ENCODE results near the gene OSTF1. TPM values are rescaled to one million over a fixed set of nuclear protein-coding genes. Genes with fewer than 3 reads are reported as not detected.

Gene OSTF1
- total RNA-seq, 2 donors from 2014 or later = 71.9 to 109 TPM

- Mint-ChIP-seq H3K27me3 (ENCODE audit: low read depth) (no peaks in the 10 kb centered on the region), H3K4me1 (ENCODE audit: low read depth) (peaks cover 12% of the 10 kb centered on the region), H3K27ac (no peak overlapping the region), H3K4me3 (no peak overlapping the region), H3K36me3 (ENCODE audit: insufficient read depth in 2 of 2) (peaks cover 1 to 4% of the 10 kb centered on the region in 2 donors), H3K9me3 (no peaks in the 10 kb centered on the region)
- DNase-seq = no peak
- no peak for ATAC-seq (replicated peaks in 1 of 2)
These were observed 22.8 kb upstream of the OSTF1 start for GRCh38 chr9:75065510-75065909.

DNA sequence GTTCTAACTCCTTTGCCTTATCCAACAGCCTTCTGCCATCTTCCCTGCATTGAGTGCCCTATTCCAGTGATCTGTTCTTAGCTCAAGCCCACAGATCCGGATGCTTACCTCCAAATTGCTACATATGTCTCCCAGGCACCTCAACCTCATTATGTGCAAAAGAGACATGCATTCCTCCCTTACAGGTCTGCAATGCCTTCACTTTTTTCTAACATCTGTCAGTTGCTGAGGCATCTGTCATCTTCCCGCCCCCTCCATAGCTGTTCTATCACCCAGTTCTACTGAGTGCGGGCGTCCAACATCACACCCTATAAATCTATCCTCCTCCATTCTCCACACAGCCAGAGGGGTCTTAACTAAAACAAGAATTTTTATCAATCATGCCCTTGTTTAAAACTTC lies 20.4 kb upstream of the OSTF1 start:
- no peak for DNase-seq
- Mint-ChIP-seq H3K27ac (no peak overlapping the region), H3K4me1 (ENCODE audit: low read depth) (peaks cover 29% of the 10 kb centered on the region), H3K27me3 (ENCODE audit: low read depth) (no peaks in the 10 kb centered on the region), H3K9me3 (no peaks in the 10 kb centered on the region), H3K36me3 (ENCODE audit: insufficient read depth in 2 of 2) (peaks cover 3 to 7% of the 10 kb centered on the region in 2 donors), H3K4me3 (no peak overlapping the region)
- no peak for ATAC-seq (replicated peaks in 1 of 2)

DNA sequence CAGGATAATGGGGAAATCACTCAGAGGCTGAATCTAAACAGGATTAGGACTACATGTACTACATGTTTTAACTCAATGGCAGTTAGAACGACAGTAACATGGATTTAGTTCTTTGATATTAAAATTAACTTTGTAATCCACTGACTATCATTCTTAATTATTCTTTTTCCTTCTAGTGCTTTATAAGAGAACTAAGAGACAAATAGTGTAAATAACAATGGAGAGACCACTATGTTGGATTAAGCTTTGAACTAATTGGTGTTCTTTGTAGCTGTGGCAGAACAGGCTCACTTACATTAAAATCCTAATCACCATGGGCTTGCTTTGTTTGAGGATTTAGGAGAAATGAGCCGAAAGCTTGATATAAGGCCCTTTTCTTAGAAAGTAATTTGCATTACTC lies 19.1 kb upstream of the OSTF1 start:
- Mint-ChIP-seq H3K4me3 (no peak overlapping the region), H3K36me3 (ENCODE audit: insufficient read depth in 2 of 2) (peaks cover 4 to 7% of the 10 kb centered on the region in 2 donors), H3K4me1 (ENCODE audit: low read depth) (peaks cover 25% of the 10 kb centered on the region), H3K9me3 (no peaks in the 10 kb centered on the region), H3K27me3 (ENCODE audit: low read depth) (no peaks in the 10 kb centered on the region), H3K27ac (no peak overlapping the region)
- ATAC-seq (replicated peaks in 1 of 2) = no peak
- DNase-seq = no peak

DNA sequence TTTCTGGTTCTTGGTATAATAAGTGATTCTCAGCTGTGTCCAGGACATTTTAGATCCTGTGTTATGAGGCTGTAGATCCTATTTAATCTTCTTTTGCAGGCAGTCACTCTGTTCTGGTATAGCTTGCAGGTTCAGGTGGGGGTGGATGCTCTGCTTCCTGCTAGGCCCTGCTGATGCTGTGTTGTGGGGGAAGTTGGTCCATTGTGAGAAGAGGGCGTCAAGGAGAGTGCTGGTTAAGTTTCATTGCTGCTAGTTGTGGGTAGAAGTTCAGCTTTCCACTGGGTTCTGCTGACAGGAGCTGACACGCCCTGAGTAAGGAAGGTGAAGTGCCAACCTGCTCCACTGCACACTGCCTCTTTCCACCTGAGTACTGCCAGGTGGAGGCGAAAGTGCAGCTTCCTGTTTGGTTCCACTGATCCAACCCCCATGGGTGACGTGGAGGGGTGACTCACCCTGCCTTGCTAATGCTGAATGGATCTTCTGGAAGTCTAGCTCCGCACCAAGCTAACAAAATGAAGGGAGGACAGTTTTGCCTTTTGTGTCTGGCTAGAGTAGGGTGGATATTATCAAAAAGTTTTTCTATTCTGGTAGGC lies 16.7 kb upstream of the OSTF1 start:
- peak; percentile 76 to 93 for ATAC-seq (replicated peaks in 1 of 2)
- Mint-ChIP-seq H3K36me3 (ENCODE audit: insufficient read depth in 2 of 2) (peaks cover 4 to 7% of the 10 kb centered on the region in 2 donors), H3K27ac (peak overlapping the region; percentile 57), H3K4me1 (ENCODE audit: low read depth) (peaks cover 25% of the 10 kb centered on the region), H3K4me3 (peak overlapping the region; percentile 13 to 16), H3K9me3 (no peaks in the 10 kb centered on the region), H3K27me3 (ENCODE audit: low read depth) (no peaks in the 10 kb centered on the region)
- peak; percentile 62 to 66 for DNase-seq

DNA sequence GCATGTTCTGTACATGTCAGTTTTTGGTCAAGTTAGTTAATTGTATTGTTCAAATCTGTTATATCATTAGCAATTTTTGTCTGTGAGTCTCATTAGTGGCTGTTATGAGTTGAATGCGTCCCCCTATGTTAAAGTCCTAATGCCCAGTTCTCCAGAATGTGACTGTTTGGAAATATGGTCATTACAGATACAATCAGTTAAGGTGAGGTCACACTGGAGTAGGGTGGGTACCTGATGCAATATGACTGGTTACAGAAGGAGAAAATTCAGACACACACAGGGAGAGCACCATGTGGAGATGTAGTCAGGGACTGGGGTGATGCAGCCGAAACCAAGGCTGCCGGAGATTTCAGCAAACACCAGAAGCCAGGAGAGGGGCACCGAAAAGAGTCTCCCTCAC lies 15.4 kb upstream of the OSTF1 start:
- peaks cover 2 to 4% of the 10 kb centered on the region in 2 donors for H3K36me3 Mint-ChIP-seq (ENCODE audit: insufficient read depth in 2 of 2)
- H3K27ac Mint-ChIP-seq = no peak overlapping the region
- DNase-seq (no peak), ATAC-seq (replicated peaks in 1 of 2) (no peak)
- peaks cover 25% of the 10 kb centered on the region for H3K4me1 Mint-ChIP-seq (ENCODE audit: low read depth)
- H3K4me3 Mint-ChIP-seq = no peak overlapping the region
- no peaks in the 10 kb centered on the region for H3K27me3 Mint-ChIP-seq (ENCODE audit: low read depth)
- H3K9me3 Mint-ChIP-seq = no peaks in the 10 kb centered on the region

- Mint-ChIP-seq H3K4me1 (ENCODE audit: low read depth) (peaks cover 36% of the 10 kb centered on the region), H3K27me3 (ENCODE audit: low read depth) (no peaks in the 10 kb centered on the region), H3K36me3 (ENCODE audit: insufficient read depth in 2 of 2) (peaks cover 6 to 10% of the 10 kb centered on the region in 2 donors), H3K4me3 (no peak overlapping the region), H3K9me3 (no peaks in the 10 kb centered on the region), H3K27ac (peak overlapping the region; percentile 16)
- ATAC-seq (replicated peaks in 1 of 2) (no peak), DNase-seq (no peak)
These were observed 6.7 kb upstream of the OSTF1 start for GRCh38 chr9:75081632-75082031.

- Mint-ChIP-seq H3K4me1 (ENCODE audit: low read depth) (peaks cover 42% of the 10 kb centered on the region), H3K27me3 (ENCODE audit: low read depth) (no peaks in the 10 kb centered on the region), H3K36me3 (ENCODE audit: insufficient read depth in 2 of 2) (peaks cover 6 to 13% of the 10 kb centered on the region in 2 donors), H3K9me3 (no peaks in the 10 kb centered on the region), H3K27ac (peak overlapping the region; percentile 84), H3K4me3 (peak overlapping the region in 1 of 2 donors; percentile 47)
- ATAC-seq (replicated peaks in 1 of 2) (no peak), DNase-seq (peak; percentile 8 to 31)
These were observed 4.9 kb upstream of the OSTF1 start for GRCh38 chr9:75083188-75083970.

DNA sequence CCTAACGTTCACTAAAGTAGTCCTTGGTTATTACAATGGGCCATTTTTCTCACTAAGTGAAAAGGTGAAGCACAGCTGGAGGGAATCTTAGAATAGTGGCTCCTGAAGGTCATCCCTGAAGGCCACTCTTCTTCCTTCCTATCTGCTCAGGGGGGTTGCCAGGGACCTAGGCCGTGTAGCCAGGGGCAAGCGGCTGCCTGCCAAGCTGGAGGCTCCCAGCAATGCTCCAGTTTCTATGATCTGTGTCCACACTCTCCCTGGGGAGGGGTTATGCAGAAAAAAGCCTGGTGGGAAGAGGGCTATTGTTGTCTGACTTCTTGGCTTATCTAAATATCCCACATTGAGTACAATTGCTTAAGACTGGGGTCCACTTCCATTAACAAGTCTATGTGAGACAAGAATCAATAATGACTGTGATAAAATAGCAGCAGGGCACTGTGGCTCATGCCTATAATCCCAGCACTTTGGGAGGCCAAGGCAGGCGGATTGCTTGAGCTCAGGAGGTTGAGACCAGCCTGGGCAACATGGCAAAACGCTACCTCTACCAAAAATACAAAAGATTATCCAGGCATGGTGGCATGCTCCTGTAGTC lies 4.1 kb upstream of the OSTF1 start:
- Mint-ChIP-seq H3K9me3 (no peaks in the 10 kb centered on the region), H3K4me1 (ENCODE audit: low read depth) (peaks cover 42% of the 10 kb centered on the region), H3K27ac (peak overlapping the region; percentile 40), H3K27me3 (ENCODE audit: low read depth) (no peaks in the 10 kb centered on the region), H3K36me3 (ENCODE audit: insufficient read depth in 2 of 2) (peaks cover 8 to 12% of the 10 kb centered on the region in 2 donors), H3K4me3 (no peak overlapping the region)
- DNase-seq = no peak
- no peak for ATAC-seq (replicated peaks in 1 of 2)

DNA sequence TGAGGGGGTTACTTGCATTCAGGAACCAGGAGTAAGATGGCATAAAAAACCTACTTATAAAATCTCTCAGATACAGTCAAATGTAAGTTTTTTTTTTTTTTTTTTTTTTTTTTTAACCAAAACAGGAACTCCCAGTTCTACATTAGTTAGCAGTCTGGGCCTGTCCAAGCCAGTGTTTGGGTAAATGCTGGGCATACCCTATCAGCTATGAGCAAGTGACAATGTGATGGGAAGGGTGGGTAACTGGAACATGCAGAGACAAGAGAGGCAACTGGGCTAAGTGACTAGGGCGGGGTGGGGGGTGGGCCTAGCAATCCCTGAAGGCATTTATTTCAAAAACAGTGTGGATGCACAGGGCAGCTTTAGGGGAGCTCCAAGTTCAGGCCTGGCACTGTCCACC lies 2.7 kb upstream of the OSTF1 start:
- ATAC-seq (replicated peaks in 1 of 2) = no peak
- H3K9me3 Mint-ChIP-seq = no peaks in the 10 kb centered on the region
- H3K4me3 Mint-ChIP-seq = peak overlapping the region in 1 of 2 donors; percentile 98
- peaks cover 8 to 9% of the 10 kb centered on the region in 2 donors for H3K36me3 Mint-ChIP-seq (ENCODE audit: insufficient read depth in 2 of 2)
- no peak for DNase-seq
- H3K27me3 Mint-ChIP-seq (ENCODE audit: low read depth) = no peaks in the 10 kb centered on the region
- peaks cover 54% of the 10 kb centered on the region for H3K4me1 Mint-ChIP-seq (ENCODE audit: low read depth)
- H3K27ac Mint-ChIP-seq = peak overlapping the region; percentile 77

- H3K27me3 Mint-ChIP-seq (ENCODE audit: low read depth) = no peaks in the 10 kb centered on the region
- no peaks in the 10 kb centered on the region for H3K9me3 Mint-ChIP-seq
- H3K4me1 Mint-ChIP-seq (ENCODE audit: low read depth) = peaks cover 65% of the 10 kb centered on the region
- peak overlapping the region; percentile 93 to 98 for H3K4me3 Mint-ChIP-seq
- H3K36me3 Mint-ChIP-seq (ENCODE audit: insufficient read depth in 2 of 2) = peaks cover 5 to 8% of the 10 kb centered on the region in 2 donors
- ATAC-seq (replicated peaks in 1 of 2) = no peak
- peak overlapping the region; percentile 97 for H3K27ac Mint-ChIP-seq
- DNase-seq = peak; percentile 18 to 33
These were observed 1.6 kb upstream of the OSTF1 start for GRCh38 chr9:75086541-75087288.

DNA sequence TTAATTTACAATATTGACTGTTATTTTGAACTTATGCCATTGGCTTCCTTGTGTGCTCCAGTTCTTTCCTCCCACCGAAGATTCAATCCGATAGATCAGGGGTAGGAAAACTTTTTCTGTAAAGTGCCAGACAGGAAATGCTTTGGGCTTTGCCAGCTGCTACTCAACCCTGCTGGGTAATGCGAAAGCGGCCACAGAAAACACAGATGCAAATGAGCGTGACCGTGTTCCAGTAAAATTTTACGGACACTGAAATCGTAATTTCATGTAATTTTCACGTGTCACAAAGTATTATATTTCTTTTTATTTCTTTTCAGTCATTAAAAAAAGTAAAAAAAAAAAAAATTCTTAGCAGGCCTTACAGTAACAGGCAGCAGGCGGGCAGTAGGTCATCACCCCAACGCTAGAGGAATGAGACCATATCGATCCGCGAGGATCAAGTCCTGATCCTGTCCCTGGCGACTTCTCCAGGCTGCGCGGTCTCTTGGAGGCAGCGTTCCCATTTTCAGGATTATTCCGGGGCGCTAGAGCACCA lies 958 bp upstream of the OSTF1 start:
- Mint-ChIP-seq H3K27ac (peak overlapping the region; percentile 97), H3K27me3 (ENCODE audit: low read depth) (no peaks in the 10 kb centered on the region), H3K4me1 (ENCODE audit: low read depth) (peaks cover 67% of the 10 kb centered on the region), H3K36me3 (ENCODE audit: insufficient read depth in 2 of 2) (peaks cover 5 to 6% of the 10 kb centered on the region in 2 donors), H3K9me3 (no peaks in the 10 kb centered on the region), H3K4me3 (peak overlapping the region; percentile 93 to 98)
- DNase-seq (peak; percentile 51 to 57), ATAC-seq (replicated peaks in 1 of 2) (no peak)

- Mint-ChIP-seq H3K4me1 (ENCODE audit: low read depth) (peaks cover 66% of the 10 kb centered on the region), H3K4me3 (peak overlapping the region; percentile 92 to 95), H3K27me3 (ENCODE audit: low read depth) (no peaks in the 10 kb centered on the region), H3K9me3 (no peaks in the 10 kb centered on the region), H3K27ac (peak overlapping the region; percentile 84), H3K36me3 (ENCODE audit: insufficient read depth in 2 of 2) (peaks cover 2 to 6% of the 10 kb centered on the region in 2 donors)
- ATAC-seq (replicated peaks in 1 of 2) = peak; percentile 24 to 26
- peak; percentile 16 to 29 for DNase-seq
These were observed 495 bp downstream of the OSTF1 start for GRCh38 chr9:75088646-75089372.
